ENCODE data around the gene GALNT17.

GRCh38 chr7:71229148-71229547 lies 97.2 kb downstream of the GALNT17 start:
- TF ChIP-seq YY1 (IDR thresholded peaks at IDR 0.05; ENCODE audit: insufficient read depth, insufficient read length) (no peak), ZNF274 (IDR thresholded peaks at IDR 0.05; ENCODE audit: low read depth, low read length) (no peak)
